ENCODE results near the gene CUX1. TPM values are rescaled to one million over a fixed set of nuclear protein-coding genes. Genes with fewer than 3 reads are reported as not detected.
"Not testable (repeated sequence)": the region's sequence is repeated elsewhere in the genome, so short reads cannot be mapped to it uniquely, and the experiment has no call there.

Gene CUX1
- polyA plus RNA-seq, 1 donor = 38.3 TPM

DNA sequence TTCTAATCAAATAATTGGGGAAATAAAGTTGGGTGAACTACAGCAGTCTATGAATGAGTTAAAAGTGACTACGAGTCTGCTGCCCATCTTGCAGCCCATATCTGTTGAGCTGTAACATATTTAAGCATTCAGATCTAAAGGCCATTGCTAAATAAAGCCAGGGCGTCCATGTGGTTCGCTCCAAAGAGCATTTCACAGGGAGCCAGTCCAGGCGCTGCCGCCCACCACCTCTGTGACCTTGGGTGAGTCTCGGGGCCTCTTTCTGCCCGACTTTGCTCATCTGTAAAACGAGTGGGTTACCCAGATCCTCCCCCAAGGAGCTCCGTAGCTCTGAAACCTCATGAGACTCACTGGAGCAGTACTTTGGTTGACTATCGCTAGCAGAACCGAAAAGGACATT is 223.1 kb downstream of the CUX1 start:
- no peak for DNase-seq (ENCODE audit: low read depth)

DNA sequence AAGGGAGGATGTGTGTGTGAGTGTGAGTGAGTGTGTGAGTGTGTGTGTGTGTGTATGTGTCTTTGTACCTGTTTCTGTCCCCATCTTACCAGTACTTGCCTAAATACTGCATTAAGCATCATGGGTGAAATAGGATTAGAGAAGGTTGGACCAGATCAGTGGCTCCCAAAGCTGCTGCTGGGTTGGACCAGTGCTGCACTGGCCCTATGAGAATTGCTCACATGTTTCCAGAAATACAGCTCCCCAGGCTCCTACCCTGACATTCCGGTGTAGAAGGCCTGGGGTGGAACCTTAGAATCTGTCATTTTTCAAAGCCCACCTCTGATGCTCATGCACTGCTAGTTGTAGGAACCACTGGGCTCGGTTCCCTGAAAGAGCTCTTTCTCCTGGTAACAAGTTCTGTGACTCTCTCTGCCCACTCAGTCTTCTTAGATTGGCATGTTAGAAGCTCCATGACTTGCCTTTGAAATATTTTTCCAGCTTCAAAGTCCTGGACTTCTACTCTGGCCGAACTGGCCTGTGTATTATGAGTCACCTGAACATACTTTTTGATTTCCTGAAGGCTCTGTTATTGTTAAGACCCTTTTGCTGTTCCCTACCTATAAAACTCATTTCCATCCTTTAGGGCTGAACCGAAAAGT is 224.7 kb downstream of the CUX1 start:
- no peak for DNase-seq (ENCODE audit: low read depth)

- DNase-seq (ENCODE audit: low read depth) = not testable (repeated sequence)
Measured at GRCh38 chr7:102042796-102043195, 225.4 kb downstream of the CUX1 start.

GRCh38 chr7:102044641-102044983 is 227.2 kb downstream of the CUX1 start:
- DNase-seq (ENCODE audit: low read depth) = no peak

- peak; percentile 82 for DNase-seq (ENCODE audit: low read depth)
Measured at GRCh38 chr7:102044984-102045673, 227.7 kb downstream of the CUX1 start.

- no peak for DNase-seq (ENCODE audit: low read depth)
Measured at GRCh38 chr7:102045681-102046372, 228.4 kb downstream of the CUX1 start.

DNA sequence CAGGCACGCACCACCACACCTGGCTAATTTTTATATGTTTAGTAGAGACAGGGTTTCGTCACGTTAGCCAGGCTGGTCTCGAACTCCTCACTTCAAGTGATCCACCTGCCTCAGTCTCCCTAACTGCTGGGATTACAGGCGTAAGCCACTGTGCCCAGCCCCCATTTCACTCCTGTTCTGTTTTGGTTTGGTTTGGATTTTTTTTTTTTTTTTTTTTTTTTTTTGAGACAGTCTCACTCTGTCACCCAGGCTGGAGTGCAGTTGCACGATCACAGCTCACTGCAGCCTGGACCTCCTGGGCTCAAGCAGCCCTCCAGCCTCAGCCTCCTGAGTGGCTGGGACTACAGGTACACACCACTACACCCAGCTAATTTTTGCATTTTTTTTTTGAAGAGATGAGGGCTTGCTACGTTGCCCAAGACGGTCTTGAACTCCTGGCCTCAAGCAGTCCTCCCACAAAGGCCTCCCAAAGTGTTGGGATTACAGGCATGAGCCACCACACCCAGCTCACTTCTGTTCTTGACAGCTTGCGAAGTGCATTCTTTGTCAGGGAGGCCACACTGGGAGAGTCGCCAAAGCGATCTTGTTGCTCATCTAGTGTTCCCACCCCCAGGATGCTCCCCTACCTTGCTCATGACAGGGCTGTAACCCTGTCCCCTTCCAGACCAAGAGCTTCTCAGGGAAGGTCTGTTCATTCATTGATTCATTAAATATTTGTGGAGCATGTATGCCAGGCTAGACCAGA is 229.1 kb downstream of the CUX1 start:
- DNase-seq (ENCODE audit: low read depth) = no peak

GRCh38 chr7:102047167-102047566 is 229.7 kb downstream of the CUX1 start:
- no peak for DNase-seq (ENCODE audit: low read depth)

DNA sequence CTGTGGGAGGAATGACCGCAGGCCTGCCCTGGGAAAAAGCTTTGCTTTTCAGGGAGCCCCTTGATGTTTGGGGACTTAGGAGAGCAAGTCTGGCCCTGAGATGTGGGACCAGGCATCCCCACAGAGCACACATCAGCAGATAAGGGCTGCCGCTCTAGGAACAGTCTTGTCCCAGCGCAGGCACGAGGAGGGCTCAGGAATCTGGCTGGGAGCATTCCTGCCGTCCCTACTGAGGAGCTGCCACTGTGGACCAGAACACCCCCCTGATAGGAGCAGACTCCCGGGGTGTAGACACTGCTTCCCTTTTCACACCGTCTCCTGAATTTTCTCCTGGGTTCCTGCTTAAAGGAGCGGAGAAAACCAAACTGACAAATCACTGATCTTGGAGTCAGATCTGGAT is 232.3 kb downstream of the CUX1 start:
- DNase-seq (ENCODE audit: low read depth) = no peak

DNA sequence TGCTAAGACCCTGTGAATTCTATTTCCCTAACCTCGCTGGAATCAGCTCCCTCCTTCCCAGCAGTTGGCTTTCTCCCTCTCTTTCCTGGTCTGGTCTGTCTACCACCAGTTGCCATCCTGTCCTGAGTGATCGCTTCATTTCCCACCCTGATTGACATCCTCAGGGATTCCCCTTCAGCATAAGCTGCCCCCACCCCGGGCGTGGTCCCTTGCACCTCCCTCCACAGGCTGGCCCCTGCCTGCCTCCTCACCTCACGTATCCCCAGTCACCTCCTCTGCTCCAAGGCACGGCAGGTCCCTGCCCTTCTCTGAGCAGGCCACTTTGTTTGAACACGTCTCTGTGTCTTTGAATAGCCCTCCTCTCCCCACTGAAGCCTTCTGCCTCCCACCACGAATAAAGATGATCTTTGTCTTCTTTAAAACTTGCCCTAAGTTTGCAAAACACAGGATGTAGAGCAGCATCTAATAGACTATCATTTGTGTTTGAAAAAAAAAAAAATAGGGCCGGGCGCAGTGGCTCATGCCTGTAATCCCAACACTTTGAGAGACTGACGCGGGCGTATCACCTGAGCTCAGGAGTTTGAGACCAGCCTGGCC is 233.5 kb downstream of the CUX1 start:
- DNase-seq (ENCODE audit: low read depth) = no peak

DNA sequence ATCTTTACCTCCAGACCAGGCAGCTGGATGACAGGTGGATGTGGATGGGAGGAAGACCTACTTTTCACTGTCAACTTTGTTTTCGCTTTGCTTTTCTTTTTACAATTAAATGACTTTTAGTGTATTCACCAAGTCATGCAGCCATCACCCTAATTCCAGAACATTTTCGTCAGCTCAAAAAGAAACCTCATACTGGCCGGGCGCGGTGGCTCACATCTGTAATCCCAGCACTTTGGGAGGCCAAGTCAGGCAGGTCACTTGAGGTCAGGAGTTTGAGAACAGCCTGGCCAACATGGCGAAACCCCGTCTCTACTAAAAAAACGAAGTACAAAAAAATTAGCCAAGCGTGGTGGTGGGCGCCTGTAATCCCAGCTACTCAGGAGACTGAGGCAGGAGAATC is 234.3 kb downstream of the CUX1 start:
- DNase-seq (ENCODE audit: low read depth) = not testable (repeated sequence)

DNA sequence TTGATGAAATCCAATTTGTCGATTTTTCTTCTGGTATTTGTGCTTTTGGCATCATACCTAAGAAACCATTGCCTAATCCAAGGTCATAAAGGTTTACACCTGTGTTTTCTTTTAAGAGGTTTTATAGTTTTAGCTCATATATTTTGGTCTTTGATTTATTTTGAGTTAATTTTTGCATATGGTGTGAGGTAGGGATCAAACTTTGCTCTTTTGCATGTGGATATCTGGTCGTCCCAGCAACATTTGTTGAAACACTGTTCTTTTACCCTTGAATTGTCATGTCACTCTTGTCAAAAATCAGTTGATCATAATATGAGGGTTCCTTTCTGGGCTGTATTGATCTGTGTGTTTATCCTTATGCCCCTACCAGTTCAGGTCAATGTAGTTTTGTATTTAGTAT is 236.7 kb downstream of the CUX1 start:
- DNase-seq (ENCODE audit: low read depth) = no peak

DNA sequence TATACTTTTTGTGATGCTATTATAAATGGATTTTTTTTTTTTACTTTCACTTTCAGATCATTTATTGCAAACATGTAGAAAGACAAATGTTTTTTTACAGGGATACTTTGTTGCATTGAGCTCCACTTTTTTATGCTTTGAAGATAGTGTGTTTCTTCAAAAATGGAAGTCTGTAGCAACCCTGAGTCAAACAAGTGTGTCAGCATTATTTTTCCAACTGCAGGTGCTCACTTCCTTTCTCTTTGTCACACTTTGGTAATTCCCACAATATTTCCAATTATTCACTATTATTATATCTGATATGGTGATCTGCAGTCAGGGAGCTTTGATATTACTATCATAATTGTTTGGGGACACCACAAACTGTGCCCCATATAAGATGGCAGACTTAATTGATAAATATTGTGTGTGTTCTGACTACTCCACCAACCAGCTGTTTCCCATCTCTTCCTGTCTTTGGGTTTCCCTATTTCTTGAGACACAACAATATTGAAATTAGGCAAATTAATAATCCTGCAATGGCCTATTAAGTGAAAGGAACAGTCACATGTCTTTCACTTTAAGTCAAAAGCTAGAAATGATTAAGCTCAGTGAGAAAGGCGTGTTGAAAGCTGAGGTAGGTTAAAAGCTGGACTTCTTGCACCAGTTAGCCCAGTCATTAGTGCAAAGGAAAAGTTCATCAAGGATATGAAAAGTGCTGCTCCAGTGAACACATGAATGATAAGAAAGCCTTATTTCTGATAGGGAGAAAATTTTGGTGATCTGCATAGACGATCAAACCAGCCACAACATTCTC is 238.0 kb downstream of the CUX1 start:
- DNase-seq (ENCODE audit: low read depth) = no peak

DNA sequence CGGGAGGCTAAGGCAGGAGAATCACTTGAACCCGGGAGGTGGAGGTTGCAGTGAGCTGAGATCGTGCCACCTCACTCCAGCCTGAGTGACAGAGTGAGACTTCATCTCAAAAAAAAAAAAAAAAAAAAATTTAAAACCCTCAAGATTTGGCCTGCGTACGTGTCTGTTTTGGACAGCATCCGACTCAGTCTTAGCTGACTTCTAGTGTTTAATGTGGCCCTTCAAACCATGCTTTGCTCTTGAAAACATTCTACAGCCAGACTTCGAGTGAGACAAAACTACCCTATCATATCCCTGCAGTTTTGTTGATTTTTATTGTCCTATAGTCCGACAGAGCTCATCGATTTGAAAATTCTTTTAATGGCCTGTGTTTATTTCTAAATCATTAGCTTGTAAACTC is 242.1 kb downstream of the CUX1 start:
- no peak for DNase-seq (ENCODE audit: low read depth)

DNA sequence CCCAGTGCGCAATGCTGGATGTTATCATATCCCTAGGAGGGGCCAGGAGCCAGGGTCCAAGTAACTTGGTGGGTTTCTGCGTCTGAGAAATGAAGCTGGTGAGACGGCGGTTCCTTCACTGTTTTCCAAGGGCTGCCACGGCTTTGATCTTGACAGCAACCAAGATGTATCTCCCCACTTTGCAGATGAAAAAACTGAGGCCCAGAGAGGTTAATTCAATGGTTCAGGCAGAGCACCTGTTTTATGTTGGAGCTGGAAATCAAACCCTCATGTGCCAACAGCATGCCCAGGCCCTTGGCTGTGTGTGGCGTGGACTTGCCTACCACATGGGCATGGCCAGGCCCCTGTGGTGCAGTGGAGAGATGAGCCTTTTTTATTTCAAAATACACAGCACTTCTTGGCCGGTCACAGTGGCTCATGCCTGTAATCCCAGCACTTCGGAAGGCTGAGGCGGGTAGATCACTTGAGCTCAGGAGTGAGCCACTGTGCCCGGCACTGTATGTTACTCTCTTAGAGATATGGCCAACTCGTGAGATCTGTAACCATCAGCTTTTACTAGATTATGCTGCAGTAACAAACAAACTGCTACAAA is 244.0 kb downstream of the CUX1 start:
- DNase-seq (ENCODE audit: low read depth) = no peak

GRCh38 chr7:102061981-102062390 is 244.6 kb downstream of the CUX1 start:
- no peak for DNase-seq (ENCODE audit: low read depth)

DNA sequence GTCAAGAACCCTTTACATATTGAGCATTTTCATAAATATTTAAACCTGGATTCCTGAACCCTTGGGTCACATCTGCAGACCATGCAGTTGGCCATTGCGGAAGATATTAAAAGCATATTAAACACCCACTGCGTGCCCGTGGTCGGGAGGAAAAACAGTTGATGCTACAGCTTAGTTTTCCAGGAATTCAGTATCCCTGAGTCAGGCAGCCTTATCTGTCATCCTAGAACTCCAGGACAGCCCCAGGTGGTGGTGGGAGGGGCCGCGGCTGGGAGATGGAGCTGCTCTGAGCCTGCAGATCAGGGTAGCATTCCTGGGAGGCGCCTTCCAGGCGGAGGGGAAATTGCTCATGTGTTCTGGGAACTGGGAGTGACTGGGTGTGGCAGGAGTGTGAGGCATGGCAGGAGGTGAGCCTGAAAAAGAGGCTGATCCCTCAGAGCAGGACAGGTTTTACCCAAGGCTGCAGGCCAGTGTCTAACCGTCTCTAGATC is 246.3 kb downstream of the CUX1 start:
- no peak for DNase-seq (ENCODE audit: low read depth)

- no peak for DNase-seq (ENCODE audit: low read depth)
Measured at GRCh38 chr7:102064361-102065025, 247.1 kb downstream of the CUX1 start.

DNA sequence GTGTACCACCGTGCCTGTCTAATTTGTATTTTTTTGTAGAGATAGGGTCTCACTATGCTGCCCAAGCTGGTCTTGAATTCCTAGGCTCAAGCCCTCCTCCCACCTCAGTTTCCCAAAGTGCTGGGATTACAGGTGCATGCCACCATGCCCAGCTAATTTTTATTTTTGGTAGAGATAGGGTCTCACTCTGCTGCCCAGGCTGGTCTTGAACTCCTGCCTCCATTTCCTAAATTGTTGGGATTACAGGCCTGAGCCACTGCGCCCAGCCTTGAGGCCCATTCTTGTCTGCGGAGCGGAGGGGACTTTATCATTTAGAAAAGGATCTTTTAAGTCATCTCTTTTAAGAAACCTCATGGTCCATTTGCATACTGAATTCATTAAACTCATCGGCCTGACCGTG is 247.8 kb downstream of the CUX1 start:
- DNase-seq (ENCODE audit: low read depth) = no peak

DNA sequence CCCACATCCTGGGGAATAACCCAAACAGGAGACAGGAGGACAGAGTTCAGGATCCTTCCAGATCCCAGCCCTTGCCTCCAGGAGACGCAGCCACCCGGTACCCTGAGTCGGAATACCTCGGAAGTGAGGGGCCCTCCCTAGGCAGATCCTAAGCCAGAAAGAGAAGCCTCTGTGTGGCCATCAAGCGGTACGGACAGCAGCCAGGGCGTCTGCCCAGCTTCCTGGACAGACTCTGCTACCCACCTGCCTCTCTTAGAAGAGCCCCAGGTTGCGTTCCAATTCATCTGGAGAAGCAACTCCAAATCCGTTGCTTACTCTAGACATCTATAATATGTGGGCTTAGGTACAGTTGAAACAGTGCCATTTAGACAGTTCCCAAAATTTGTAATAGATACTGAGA is 249.1 kb downstream of the CUX1 start:
- DNase-seq (ENCODE audit: low read depth) = no peak
